GM12878 (cell line): Measurements from ENCODE around the gene MAPKAP1. TPM values are rescaled to one million over a fixed set of nuclear protein-coding genes. Genes with fewer than 3 reads are reported as not detected.

ENCODE experiments used
- ATAC-seq: fragments of 200-7000 bp; cut with Tn5 transposase; 3 replicates; pipeline ENCODE4 v1.9.1; 2020; ENCODE audit warnings: mild to moderate bottlenecking, moderate library complexity
- BruUV-seq: library from RNA; stranded (reverse); fragments of 400-500 nt; replicated peaks from 2 replicates; lab custom pipeline; 2021; lab: Mats Ljungman, UMichigan
- CTCF ChIA-PET: fragments of 300-600 bp; sonication (Branson Sonifier 250); formaldehyde crosslinking; extraction: SDS; loops from one replicate; lab custom pipeline; 2021; ENCODE audit warnings: inconsistent platforms; lab: Yijun Ruan, JAX
- POLR2A ChIA-PET: fragments of 350-600 bp; formaldehyde crosslinking; extraction: SDS; loops from one replicate; lab custom pipeline; 2021; ENCODE audit warnings: inconsistent platforms; lab: Charles Lee
- RAD21 ChIA-PET: fragments of 300-600 bp; sonication (Branson Sonifier 250); formaldehyde crosslinking; loops from one replicate; lab custom pipeline; 2023; ENCODE audit warnings: antibody characterized with exemption; ENCODE audit not compliant: unreplicated experiment; lab: Charles Lee
- SMC1A ChIA-PET: fragments of 300-600 bp; sonication (Branson Sonifier 250); formaldehyde crosslinking; loops from one replicate; lab custom pipeline; 2023; ENCODE audit not compliant: unreplicated experiment, uncharacterized antibody; lab: Charles Lee
- DNase-seq: peaks from one replicate; pipeline ENCODE4 v3.0.0-alpha.2; 2011; ENCODE audit warnings: low read depth, low spot score
- FAIRE-seq: peaks from 3 replicates; lab custom pipeline; 2011; peaks lifted over from hg19 to GRCh38; lab: Jason Lieb, UNC
- H2AFZ ChIP-seq: 2 replicates; pipeline ENCODE4 v1.6.0; 2011; ENCODE audit warnings: low read depth, low read length, control low read depth; ENCODE audit not compliant: control insufficient read depth
- H3K27ac ChIP-seq: 2 replicates; pipeline ENCODE4 v1.5.1; 2011; ENCODE audit warnings: control low read depth; ENCODE audit not compliant: control insufficient read depth, insufficient read depth
- H3K27me3 ChIP-seq, 2 experiments: replicated peaks in 1 of 2; 2 replicates each; pipeline versions ENCODE4 v1.6.0 to v1.6.1; 2011; ENCODE audit warnings: low read length in 1 of 2; ENCODE audit not compliant: control insufficient read depth in 2 of 2, insufficient read depth in 2 of 2
- H3K36me3 ChIP-seq, 2 experiments: 2 replicates each; pipeline ENCODE4 v1.5.1; 2011; ENCODE audit warnings: low read length in 1 of 2; ENCODE audit not compliant: control insufficient read depth in 2 of 2, insufficient read depth in 2 of 2
- H3K4me1 ChIP-seq: 2 replicates; pipeline ENCODE4 v1.6.1; 2011; ENCODE audit warnings: mild to moderate bottlenecking, low read length, moderate library complexity, mixed read lengths; ENCODE audit not compliant: control insufficient read depth, insufficient read depth
- H3K4me2 ChIP-seq: 2 replicates; pipeline ENCODE4 v1.6.0; 2011; ENCODE audit warnings: control low read depth; ENCODE audit not compliant: control insufficient read depth, insufficient read depth
- H3K4me3 ChIP-seq: fragments of 200-600 bp; sonication (generic); 2 replicates; pipeline ENCODE4 v1.5.1; 2016
- H3K79me2 ChIP-seq: 2 replicates; pipeline ENCODE4 v1.6.0; 2011; ENCODE audit warnings: low read length; ENCODE audit not compliant: control insufficient read depth, insufficient read depth
- H3K9ac ChIP-seq: 2 replicates; pipeline ENCODE4 v1.8.0; 2011; ENCODE audit warnings: low read length, control low read depth, mixed read lengths; ENCODE audit not compliant: control insufficient read depth, insufficient read depth
- H3K9me3 ChIP-seq: replicated peaks from 3 replicates; pipeline ENCODE4 v1.5.1; 2011; ENCODE audit warnings: mild to moderate bottlenecking, low read length; ENCODE audit not compliant: control insufficient read depth, insufficient read depth
- H4K20me1 ChIP-seq: 2 replicates; pipeline ENCODE4 v1.6.0; 2011; ENCODE audit not compliant: control insufficient read depth, insufficient read depth
- CBX3 ChIP-seq: fragments of 200-600 bp; sonication (generic); IDR thresholded peaks from 2 replicates; pipeline ENCODE4 v1.6.1; 2016; ENCODE audit warnings: low read depth, borderline replicate concordance
- ETV6 ChIP-seq, 2 experiments: fragments of 450-650 bp in 1 of 2; IDR thresholded peaks in 1 of 2; conservative IDR thresholded peaks in 1 of 2; 2 replicates each; pipeline ENCODE4 v1.6.1; 2014; ENCODE audit warnings: antibody characterized with exemption in 1 of 2, borderline replicate concordance in 1 of 2, low read depth in 1 of 2, mild to moderate bottlenecking in 1 of 2, moderate library complexity in 1 of 2
- HCFC1 ChIP-seq: fragments of 150-350 bp; IDR thresholded peaks from 2 replicates; pipeline ENCODE4 v1.6.1; 2014; ENCODE audit warnings: low read length
- RFX5 ChIP-seq: IDR thresholded peaks from 2 replicates; pipeline ENCODE4 v1.6.1; 2011; ENCODE audit warnings: low read depth, low read length, improper control_type of control experiment
- SMAD5 ChIP-seq: IDR thresholded peaks from 2 replicates; pipeline ENCODE4 v1.6.1; 2016; ENCODE audit warnings: antibody characterized with exemption, low read depth
- SPI1 ChIP-seq: IDR thresholded peaks from 2 replicates; pipeline ENCODE4 v1.6.1; 2011; ENCODE audit warnings: low read depth, mild to moderate bottlenecking, low read length, moderate library complexity, borderline replicate concordance; ENCODE audit not compliant: insufficient read depth
- TCF7 ChIP-seq: IDR thresholded peaks from 2 replicates; pipeline ENCODE4 v1.6.1; 2014; ENCODE audit warnings: antibody characterized with exemption, borderline replicate concordance
- ZBED1 ChIP-seq: IDR thresholded peaks from 2 replicates; pipeline ENCODE4 v1.6.1; 2016; ENCODE audit warnings: borderline replicate concordance
- ZBTB33 ChIP-seq: fragments of 450-650 bp; IDR thresholded peaks from 2 replicates; pipeline ENCODE4 v1.6.1; 2017; ENCODE audit warnings: mild to moderate bottlenecking
- ZNF384 ChIP-seq: IDR thresholded peaks from 2 replicates; pipeline ENCODE4 v1.6.1; 2012; ENCODE audit warnings: low read depth, mild to moderate bottlenecking, low read length, improper control_type of control experiment, borderline replicate concordance
- ZNF622 ChIP-seq: fragments of 450-650 bp; IDR thresholded peaks from 2 replicates; pipeline ENCODE4 v1.6.1; 2017; ENCODE audit warnings: mild to moderate bottlenecking, inconsistent platforms
- WGBS: methylation state at CpG from one replicate; pipeline ENCODE4 v1.1.6; 2016; ENCODE audit warnings: low lambda C conversion rate; ENCODE audit not compliant: insufficient replicate concordance, insufficient coverage; ENCODE audit errors: missing lambda C conversion rate; 5-methylcytosine and 5-hydroxymethylcytosine counted together
- in situ Hi-C: fragments of 300-500 bp; cut with MboI; formaldehyde crosslinking; loops from 9 replicates; pipeline ENCODE4 v1.14.3; 2018; ENCODE audit warnings: mixed read lengths
- intact Hi-C: fragments of 100-400 bp; cut with micrococcal nuclease; formaldehyde crosslinking; loops from one replicate; pipeline ENCODE4 v1.14.2; 2022; ENCODE audit not compliant: unreplicated experiment
- polyA plus RNA-seq, 11 experiments: library from polyadenylated mRNA; depleted of rRNA in 4 of 11; unstranded in 6 of 11; stranded (reverse) in 5 of 11; fragments of >200 nt; fragmentation: Nextera tagmentation in 4 of 11; fragmentation: Illumina TruSeq in 1 of 11; extraction: Ambion mirVana in 4 of 11; extraction: Trizol in 1 of 11; gene quantifications; 1 replicate in 1 of 11; 2 replicates in 10 of 11; pipeline versions ENCODE4 v1.2.1 to v1.2.3, GENCODE V29; 2011 to 2016; ENCODE audit warnings: inconsistent platforms in 2 of 11, missing spikeins in 2 of 11, low read depth in 1 of 11
- total RNA-seq, 4 experiments: library from RNA; depleted of rRNA in 3 of 4; stranded (reverse); fragments of >200 nt in 3 of 4; fragmentation: Illumina TruSeq in 1 of 4; extraction: Trizol in 1 of 4; gene quantifications; 2 replicates each; pipeline versions ENCODE4 v1.2.1 to v1.2.3, GENCODE V29; 2013 to 2021

Gene MAPKAP1
- total and polyA plus RNA-seq, 10 of the 15 experiments (the other 5 are each of a cell fraction or from before 2014, with no cell fraction given), result 5.1 to 188 (median 105) TPM

- TF ChIP-seq TCF7 (no peak), SPI1 (no peak), ZBED1 (no peak), ZBTB33 (no peak), CBX3 (no peak)
Measured at GRCh38 chr9:125444956-125445506, 262.0 kb downstream of the MAPKAP1 start (continued).

DNA sequence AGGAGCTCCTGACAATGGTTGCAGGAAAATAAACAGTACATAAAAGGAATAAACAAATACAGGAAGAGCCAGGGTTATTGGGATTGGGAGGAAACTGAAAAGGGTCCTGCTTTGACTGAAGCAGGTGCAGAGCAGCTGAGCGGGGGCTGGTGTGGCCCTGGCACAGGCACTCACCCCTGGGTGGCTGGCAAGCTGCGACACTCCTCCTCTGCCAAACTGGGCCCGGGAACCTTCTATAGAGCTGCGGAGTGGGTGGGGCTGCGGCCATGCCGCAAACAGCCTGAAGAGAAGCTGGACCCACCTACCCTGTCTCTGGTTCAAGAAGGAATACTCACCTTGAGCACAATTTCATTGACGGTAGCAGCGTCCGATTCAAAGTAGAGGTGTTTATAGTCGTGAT, 262.8 kb downstream of the MAPKAP1 start:
- in situ Hi-C loops, result no loop called here
- CTCF ChIA-PET, result no interaction called here
- Histone ChIP-seq H3K4me2 (no peak overlapping the region), H3K4me1 (peaks cover 14% of the 10 kb centered on the region), H3K9me3 (no peaks in the 10 kb centered on the region), H3K27me3 (no peaks in the 10 kb centered on the region), H2AFZ (no peak overlapping the region), H3K4me3 (no peak overlapping the region), H3K9ac (no peak overlapping the region), H3K36me3 (peaks cover 11 to 23% of the 10 kb centered on the region in 2 experiments; a peak in 3 of 4 replicates), H3K79me2 (no peaks in the 10 kb centered on the region), H3K27ac (no peak overlapping the region), H4K20me1 (no peaks in the 10 kb centered on the region; the same call in 1 of the 2 replicates)
- intact Hi-C loops, result no loop called here
- no peak for ATAC-seq
- 100% methylated on average over 9 of the region's 10 CpGs for WGBS
- FAIRE-seq, result no peak
- SMC1A ChIA-PET, result no interaction called here
- POLR2A ChIA-PET, result no interaction called here
- RAD21 ChIA-PET, result no interaction called here
- DNase-seq, result no peak
- BruUV-seq, result no TSS peak
- TF ChIP-seq ETV6 (conservative IDR thresholded peaks at IDR 0.05 in 1 of 2, IDR thresholded peaks at IDR 0.05 in 1 of 2; ENCODE audit: borderline replicate concordance in 1 of 2, low read depth in 1 of 2) (no peak), ZNF622 (no peak), SMAD5 (no peak), RFX5 (no peak), HCFC1 (no peak), ZNF384 (no peak)
